Inflammatory macrophage treated with lipopolysaccharide for 4 hours (primary cell): ENCODE data around the gene EPN2.
"Not testable (repeated sequence)": the region's sequence is repeated elsewhere in the genome, so short reads cannot be mapped to it uniquely, and the experiment has no call there.

Source experiments
- DNase-seq: peaks from one replicate; pipeline ENCODE4 v3.0.0-alpha.2; 2020

EPN2 gene

GRCh38 chr17:19237139-19237388 lies at the start of gene EPN2:
Gene EPN2, plus strand, starts transcription at chr17:19237366. Its CDS starts 45,754 bp downstream, at chr17:19283120.
- peak; percentile 32 for DNase-seq

- DNase-seq, result not testable (repeated sequence)
These were observed 49.0 kb upstream of the EPN2 start for GRCh38 chr17:19187883-19188869.

GRCh38 chr17:19188870-19189708 lies 48.1 kb upstream of the EPN2 start:
- DNase-seq, result not testable (repeated sequence)

DNA sequence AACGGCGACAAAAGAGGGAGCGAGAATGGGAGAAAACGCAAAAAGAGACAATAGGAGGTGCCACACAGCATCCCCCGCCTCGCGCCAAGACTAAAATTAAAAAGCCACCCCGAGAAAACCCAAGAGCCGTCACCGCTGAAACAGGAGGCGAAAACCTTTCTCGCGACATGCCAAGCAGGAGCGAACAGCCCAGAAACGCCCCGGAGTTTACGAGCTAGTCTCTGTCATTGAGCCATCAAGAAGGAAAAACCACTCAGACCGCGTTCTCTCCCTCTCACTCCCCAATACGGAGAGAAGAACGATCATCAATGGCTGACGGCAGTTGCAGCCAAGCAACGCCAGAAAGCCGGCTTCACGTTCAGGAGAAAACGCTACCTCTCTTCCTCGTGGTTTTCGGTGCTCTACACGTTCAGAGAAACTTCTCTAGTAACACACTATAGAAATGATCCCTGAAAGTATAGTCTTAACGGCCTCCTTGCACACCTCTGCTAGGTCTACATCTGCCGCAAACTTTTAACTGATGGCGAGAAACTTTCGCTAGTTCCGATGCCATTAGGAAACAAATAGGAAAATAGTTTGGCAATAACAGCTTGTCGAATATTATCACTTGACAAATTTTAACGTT lies 47.3 kb upstream of the EPN2 start:
- DNase-seq, result not testable (repeated sequence)

GRCh38 chr17:19196382-19197204 lies 40.6 kb upstream of the EPN2 start:
- not testable (repeated sequence) for DNase-seq

- not testable (repeated sequence) for DNase-seq
These were observed 34.7 kb upstream of the EPN2 start for GRCh38 chr17:19202448-19202847.

DNA sequence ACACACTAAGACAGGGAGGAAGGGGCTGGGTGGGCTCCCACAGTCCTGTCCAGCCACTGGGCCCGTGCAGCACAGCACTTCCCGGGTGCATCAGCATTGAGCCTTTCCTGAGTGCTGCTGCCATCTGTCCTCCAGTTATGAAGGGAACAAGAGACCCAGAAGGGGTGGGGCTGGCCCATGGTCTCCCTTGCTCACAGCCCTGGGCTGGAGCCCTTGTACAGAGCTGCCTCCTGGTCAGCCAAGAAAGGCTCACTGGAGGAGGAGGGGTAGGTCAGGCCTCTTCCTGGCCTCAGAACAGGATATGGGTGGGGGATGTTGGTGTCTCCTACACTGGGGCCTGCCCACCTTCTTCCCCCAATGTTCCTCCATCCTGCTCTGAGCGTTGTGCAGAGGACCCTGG lies 33.7 kb upstream of the EPN2 start:
- DNase-seq, result not testable (repeated sequence)

DNA sequence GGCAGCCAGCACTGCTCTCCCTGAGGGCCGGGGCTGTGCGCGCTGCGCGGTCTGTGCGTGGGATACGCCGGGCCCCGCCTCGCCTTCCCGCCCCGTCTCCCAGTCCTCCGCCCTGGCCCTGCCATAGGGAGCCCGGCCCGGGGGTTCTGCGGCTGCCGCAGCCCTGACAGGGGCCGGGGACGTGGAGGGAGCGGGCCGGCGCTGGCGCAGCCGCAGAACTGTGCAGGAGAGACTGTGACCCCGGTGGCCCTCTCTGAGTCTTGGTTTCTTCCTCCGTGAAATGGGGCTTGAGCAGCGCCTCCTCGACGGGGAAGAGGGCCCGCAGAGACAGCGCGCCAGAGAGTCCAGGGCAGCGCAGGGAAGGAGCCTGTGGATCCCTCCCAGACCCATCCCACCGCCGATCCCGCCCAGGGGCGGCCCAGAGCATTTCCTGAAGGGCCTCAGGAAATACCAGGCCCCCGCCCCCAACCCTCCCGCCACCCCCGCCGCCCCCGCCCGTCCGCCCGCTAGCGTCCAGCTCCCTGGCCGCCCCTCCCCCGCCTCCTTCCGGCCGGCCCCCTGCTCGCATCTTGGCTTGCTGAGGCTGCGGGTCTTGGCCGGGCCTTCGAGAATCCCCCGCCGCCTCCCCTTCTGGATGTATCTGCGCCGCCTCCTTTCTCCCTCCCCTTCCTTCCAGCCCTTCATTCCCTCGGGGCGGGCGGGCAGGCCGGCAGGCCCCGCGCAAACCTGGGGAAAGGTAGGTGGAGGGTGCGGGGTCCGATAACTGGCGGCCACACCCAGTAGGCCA lies 21.9 kb upstream of the EPN2 start:
- not testable (repeated sequence) for DNase-seq

DNA sequence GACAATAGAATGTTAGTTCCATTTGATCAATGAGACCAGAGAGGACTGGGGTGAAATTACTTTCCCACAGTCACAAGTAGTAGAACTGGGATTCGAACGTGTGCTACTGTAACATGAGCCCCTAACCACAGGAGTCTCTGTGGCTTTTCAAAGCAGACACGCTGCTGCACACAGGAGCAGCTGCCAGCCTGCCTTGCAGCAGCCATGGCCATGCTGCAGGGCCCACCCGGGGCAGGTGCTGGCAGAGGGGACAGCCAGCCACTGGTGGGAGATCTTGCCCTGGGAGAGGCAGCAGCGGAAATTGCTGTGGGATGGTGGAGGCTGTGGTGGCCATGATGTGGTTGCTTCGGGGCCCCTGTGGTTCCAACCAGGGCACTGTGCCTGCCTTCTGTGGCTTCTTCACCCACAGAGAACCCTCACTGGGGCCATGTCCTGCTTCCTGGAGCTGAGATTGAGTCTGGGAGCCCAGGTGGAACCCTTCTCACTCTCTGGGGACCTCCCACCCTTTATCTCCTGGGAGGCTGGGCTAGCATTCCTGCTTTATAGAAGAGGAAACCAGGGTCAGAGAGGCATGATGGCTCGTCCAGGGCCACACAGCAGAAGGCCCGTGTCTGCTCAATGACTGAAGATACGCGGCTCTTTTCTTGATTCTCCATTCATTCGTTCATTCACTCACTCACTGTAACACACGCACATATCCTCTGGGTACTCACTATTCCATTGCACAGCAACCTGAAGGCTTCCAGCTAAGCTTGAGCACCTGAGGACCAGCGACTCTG lies 20.8 kb upstream of the EPN2 start:
- DNase-seq, result not testable (repeated sequence)

- not testable (repeated sequence) for DNase-seq
These were observed 18.3 kb upstream of the EPN2 start for GRCh38 chr17:19218914-19219313.

- not testable (repeated sequence) for DNase-seq
These were observed 17.8 kb upstream of the EPN2 start for GRCh38 chr17:19219384-19219783.

GRCh38 chr17:19220195-19220594 lies 17.0 kb upstream of the EPN2 start:
- DNase-seq, result not testable (repeated sequence)

DNA sequence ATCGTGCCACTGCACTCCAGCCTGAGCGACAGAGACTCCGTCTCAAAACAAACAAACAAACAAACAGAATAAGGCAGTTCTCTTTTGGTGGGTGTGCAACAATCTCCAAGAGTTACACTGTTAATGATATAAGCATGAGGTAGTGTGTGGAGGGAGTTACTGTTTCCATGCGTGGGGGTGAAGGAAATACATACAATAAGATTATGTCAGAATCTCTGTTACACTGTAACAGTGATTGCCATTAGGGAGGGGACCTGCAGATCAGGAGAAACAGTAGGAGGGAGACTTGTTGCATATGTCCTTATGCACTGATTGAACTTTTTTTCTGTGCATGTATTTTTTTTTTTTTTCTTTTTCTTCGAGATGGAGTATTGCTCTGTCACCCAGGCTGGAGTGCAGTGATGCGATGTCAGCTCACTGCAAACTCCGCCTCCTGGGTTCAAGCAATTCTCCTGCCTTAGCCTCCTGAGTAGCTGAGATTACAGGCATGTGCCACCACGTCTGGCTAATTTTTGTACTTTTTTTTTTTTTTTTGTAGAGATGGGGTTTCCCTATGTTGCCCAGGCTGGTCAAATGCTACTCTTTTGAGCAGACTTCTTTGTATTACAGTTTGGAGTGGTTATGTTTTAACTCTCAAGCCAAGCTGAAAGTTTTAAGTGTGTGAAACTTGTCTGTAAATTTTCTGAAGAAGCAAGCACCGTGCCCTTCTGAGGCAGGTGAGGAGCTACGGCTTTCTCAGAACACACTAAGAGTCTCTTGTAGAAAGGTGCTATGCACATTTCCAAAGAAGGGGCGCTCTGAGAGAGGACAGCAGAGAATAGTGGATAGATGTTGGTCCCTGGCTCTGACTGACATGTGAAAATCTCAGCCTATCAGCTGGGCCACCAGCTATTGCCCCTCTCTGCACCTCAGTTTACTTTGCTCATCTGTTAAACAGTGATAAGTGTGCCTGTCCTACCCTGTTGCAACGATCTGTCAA lies 10.3 kb upstream of the EPN2 start:
- not testable (repeated sequence) for DNase-seq

DNA sequence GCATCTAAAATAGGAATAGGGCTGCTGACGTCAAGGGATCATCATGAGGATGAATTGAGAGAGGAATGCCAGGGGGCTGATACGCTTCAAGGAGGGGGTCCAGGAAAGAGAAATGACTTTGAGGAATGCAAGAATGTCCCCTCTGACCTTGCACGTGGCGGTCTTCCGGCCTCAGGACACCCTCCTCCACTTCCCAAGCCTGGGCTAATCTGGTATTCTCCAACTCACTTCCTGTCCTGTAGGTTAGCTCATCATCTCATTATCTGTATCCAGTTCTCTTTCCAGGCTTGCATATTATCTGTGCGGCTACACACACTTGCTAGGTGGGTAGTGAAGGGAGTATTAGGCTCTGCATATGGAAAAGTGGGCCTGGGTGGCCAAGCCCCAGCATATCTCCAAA lies 2.5 kb upstream of the EPN2 start:
- not testable (repeated sequence) for DNase-seq

DNA sequence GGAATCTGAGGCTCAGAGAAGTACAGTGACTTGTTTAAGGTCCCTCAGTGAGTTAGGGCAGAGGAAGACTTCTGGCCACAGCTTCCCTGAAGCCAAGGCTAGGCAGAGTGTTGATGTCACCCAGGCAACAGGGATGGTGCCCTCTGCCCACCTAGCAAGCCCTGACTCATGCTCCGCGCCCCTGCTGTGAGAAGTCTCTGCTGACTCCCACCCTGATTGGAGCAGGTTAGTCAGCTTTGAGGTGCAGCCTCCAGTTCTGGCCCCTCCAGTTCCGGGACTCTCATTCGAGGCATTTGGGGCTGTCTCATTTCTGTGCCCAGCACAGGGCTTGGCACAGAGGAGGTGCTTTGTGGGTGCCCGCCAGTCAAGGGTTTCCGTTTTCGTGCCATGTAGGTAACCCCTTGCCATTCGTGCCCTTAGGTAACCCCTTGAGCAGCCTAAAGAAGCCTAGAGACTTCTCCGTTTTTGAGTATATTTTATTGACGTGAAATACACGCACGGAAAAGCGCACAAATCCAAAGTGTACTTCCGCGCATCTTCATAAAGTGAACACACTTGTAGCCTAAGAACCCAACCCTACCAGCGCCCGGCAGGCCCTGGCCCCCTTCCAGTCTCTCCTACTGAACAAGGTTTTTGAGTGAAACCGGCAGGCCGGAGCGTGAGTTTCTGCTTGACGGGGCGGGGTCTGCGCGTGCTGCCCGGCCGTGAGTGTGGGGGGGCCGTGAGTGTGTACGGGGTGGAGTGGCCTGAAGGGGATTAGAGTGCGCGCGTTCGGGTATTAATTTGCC lies 621 bp upstream of the EPN2 start:
- not testable (repeated sequence) for DNase-seq

DNA sequence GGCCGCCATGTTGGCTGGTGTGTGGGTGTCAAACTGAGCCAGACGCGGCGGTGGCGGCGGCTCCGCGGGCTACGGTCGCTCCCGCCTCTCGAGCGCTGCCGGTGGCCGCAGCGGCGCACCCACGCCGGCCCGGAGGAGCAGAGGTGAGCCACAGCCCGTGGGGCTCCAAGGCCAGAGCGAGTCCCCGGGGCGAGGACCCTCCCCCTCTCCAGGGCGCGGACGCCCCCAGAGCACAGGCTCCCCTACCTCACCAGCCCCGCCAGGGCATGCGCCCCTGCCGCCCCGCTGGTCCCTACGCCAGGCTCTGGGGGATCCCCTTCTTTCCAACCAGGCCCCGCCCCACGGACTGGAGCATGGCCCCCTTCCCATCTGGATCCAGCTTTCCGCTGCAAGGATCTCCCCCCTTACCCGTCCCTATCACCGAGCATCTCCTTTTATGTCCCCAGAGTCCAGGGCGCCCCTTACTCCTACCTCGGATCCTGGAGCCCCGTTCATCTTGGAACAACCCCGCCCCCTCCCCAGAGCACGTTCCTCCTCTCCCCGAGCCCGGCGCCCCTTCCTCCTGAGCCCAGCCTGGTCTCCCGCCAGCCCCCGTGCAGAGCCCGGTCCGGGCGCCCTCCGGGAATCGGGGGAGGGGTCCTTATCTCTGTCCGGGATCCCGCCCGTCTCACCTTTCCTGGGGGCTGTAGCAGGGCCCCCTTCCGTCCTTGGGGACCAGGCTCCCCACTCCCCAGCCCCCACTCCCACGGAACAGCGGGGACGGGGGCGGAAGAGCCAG lies 412 bp downstream of the EPN2 start:
- no peak for DNase-seq

GRCh38 chr17:19238167-19238505 lies 970 bp downstream of the EPN2 start:
- peak; percentile 8 for DNase-seq

DNA sequence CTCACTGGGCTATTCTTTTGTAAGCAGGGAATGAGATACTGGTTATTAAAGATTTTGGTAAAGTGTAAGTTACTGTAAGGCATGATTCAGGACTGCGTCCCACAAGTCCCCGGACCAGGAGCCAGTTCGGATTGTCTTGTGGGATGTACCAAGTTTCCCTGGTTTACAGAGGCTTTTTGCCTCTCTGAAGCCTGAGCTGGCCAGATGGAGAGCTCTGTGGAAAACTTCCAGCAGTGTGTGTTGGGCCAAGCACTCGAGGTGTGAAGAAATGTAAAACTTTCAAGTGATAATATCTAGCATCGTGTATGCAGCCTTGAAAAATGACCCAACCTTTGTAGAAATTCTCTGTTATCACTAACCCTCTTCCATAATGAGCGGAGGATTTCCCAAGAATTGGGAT lies 2.4 kb downstream of the EPN2 start:
- no peak for DNase-seq
